GM21423 (cell line): ENCODE data around the gene SEC62.

Experiments
- ATAC-seq: cut with Tn5 transposase; IDR thresholded peaks from one replicate; pipeline ENCODE4 v1.9.1; 2021; ENCODE audit warnings: mild to moderate bottlenecking, moderate library complexity; ENCODE audit not compliant: unreplicated experiment

Gene SEC62

GRCh38 chr3:169966428-169966950 is at the start of gene SEC62:
SEC62 (plus strand) TSS chr3:169966807; CDS start chr3:169966823, 16 bp downstream.
- peak; percentile 85 for ATAC-seq

GRCh38 chr3:169923189-169923588 is 43.4 kb upstream of the SEC62 start:
- ATAC-seq, result no peak

DNA sequence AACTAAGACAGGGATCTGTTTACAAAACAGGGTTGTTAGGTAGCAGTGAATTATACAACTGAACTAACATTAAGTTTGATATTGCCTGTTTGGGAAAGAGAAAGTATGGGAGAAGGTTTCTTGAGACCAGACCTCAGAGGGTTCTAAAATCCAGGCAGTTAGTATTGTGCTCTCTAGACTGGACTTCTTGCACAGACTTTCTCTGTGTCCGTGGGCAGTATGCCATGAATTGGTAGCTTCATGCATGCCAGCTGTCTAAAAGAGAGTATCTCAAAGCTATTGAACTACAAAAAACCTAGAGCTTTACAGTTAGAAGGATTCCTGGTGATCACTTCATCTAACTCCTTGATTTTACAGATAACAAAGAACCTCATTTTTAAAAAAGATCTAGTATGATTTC is 42.8 kb upstream of the SEC62 start:
- no peak for ATAC-seq

GRCh38 chr3:169929830-169930519 is 36.6 kb upstream of the SEC62 start:
- no peak for ATAC-seq

GRCh38 chr3:169930843-169931242 is 35.8 kb upstream of the SEC62 start:
- no peak for ATAC-seq

DNA sequence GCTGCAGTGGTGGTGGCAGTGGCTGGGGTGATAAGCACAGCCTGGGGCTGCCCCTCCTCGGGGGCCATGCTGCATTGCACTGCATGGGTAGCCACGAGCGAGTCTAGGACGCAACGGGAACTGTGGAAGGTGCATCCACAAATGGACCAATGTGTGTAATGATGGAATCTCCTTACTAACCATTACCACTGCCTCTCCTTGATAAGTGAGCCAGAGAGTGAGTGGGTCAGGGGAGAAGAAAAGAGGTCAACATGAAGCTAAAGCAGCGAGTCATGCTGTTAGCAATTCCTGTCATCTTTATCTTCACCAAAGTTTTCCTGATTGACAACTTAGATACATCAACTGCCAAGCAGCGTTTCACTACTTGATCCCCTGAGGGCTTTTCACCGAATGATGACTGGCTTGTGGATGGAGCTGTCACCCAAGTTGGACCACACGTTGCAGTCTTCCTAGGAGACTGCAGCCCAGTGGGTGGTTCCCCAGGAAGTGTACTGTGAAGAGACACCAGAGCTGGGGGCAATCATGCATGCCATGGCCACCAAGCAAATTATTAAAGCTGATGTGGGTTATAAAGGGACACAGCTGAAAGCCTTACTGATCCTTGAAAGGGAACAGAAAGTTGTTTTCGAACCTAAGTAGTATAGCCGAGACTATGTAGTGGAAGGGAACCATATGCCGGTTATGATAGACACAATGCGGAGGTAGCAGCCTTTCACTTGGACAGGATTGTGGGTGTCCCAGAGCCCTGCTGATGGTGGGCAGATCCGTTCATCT is 34.7 kb upstream of the SEC62 start:
- peak; percentile 93 for ATAC-seq

DNA sequence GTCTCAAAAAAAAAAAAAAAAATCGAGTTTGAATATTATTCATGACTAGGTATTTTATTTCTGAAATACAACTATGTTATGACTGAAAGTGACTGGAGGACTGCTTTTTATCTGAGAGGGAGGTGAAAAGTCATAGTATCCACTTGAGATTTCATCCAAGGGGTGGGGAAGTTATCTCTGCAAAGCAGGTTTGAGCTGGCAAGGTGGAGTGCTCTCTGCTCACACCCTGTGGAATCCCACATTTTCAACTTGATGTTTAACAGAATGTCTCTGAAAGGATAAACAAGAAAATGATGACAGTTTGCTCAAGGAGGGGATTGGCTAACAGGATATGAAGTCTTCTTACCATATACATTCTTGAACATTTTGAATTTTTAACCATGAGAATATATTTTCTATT is 27.3 kb upstream of the SEC62 start:
- ATAC-seq, result no peak

- ATAC-seq, result no peak
Measured at GRCh38 chr3:169939751-169940150, 26.9 kb upstream of the SEC62 start.

DNA sequence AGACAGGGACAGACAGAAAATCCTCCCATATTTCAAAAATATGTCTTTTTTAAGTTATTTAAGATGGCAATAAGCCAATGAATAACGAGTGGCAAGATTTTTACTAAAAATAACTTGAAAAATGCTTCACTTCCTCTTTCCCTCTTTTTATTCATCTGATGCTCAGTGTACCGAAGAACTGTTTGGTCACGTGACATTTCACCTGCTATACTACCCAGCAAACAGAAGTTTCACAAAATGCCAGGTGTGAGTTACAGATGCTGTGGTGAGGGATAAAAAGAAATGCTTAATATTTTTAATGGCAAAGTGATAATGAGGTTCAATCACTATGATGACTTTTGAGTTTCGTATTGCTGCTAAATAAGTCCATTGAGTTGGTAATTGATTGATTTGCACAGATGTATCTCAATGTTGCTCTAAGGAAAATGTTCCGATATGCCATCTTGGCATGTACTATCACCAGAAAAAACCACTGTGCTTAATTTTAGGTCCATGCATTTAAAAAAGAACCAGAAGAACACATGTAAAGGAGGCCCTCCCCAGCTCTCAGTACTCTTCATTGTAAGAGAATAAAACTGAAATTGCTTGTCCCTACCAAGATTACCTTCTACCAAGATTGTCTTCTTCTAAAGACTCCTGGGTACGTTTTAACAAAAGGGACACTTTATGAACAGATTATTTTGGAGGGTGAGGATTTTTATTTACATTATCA is 26.0 kb upstream of the SEC62 start:
- ATAC-seq, result peak; percentile 78

GRCh38 chr3:169945313-169945712 is 21.3 kb upstream of the SEC62 start:
- peak; percentile 81 for ATAC-seq

GRCh38 chr3:169946336-169946735 is 20.3 kb upstream of the SEC62 start:
- ATAC-seq, result no peak

- no peak for ATAC-seq
Measured at GRCh38 chr3:169948559-169949448, 17.8 kb upstream of the SEC62 start.

- no peak for ATAC-seq
Measured at GRCh38 chr3:169952045-169952444, 14.6 kb upstream of the SEC62 start.

GRCh38 chr3:169953462-169954141 is 13.0 kb upstream of the SEC62 start:
- ATAC-seq, result no peak

DNA sequence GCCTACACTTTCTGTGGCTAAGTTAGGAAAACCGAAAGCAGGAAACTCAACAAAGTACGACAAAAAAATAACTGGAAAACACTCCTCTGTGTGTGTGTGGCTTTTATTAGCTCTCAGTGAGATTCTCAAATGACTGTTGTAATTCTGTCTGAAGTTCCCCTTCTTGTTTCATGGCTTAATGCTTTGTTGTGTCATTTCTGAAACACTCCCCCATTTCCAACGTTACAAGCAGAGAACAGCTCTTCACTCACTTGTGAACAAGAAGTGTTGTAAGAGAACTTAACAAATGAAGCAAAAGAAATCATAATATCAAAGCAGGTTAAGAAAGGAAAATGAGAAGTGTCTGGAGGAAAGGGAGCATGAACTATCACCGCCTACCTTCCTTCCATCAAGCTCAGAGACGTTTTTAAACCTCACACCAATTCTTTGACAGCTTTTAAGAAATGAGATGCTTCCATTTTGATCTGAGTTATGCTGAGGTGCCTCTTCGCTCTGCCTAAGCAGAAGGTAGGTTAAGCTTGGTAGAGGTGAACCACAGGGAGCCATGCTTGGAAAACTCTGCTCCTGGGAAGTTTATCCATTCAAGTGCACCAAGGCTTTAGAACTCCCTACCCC is 12.4 kb upstream of the SEC62 start:
- peak; percentile 63 for ATAC-seq

GRCh38 chr3:169955406-169955805 is 11.2 kb upstream of the SEC62 start:
- no peak for ATAC-seq

DNA sequence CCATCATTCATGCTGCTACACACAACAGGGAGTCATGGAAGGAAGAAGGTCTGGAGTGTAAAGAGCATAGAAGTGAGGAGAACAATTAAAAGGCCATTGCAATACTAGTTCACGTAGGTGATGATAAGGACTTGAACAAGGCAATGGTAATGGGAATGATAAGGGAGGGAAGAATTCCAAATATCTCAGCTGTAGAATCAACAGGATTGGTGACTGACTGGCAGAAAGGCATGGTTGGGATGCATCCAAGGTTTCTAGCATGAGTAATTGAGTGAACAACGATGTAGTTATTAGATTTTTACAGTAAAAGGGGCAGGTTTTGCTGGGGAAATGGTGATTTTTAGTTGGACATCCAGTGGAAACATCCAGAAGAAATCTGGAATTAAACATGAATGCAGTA is 2.4 kb upstream of the SEC62 start:
- ATAC-seq, result no peak

GRCh38 chr3:169965562-169966427 is 812 bp upstream of the SEC62 start:
- ATAC-seq, result peak; percentile 23
